Fibroblast of skin of back (primary cell): ENCODE results near the gene DCAF6.
A peak's percentile ranks its signal among the peaks of the same experiment; 100 is the strongest.
"Not testable (repeated sequence)": the region's sequence is repeated elsewhere in the genome, so short reads cannot be mapped to it uniquely, and the experiment has no call there.

Experiments
- DNase-seq: peaks from one replicate; pipeline ENCODE4 v3.0.0-alpha.2; 2013

Gene DCAF6

DNA sequence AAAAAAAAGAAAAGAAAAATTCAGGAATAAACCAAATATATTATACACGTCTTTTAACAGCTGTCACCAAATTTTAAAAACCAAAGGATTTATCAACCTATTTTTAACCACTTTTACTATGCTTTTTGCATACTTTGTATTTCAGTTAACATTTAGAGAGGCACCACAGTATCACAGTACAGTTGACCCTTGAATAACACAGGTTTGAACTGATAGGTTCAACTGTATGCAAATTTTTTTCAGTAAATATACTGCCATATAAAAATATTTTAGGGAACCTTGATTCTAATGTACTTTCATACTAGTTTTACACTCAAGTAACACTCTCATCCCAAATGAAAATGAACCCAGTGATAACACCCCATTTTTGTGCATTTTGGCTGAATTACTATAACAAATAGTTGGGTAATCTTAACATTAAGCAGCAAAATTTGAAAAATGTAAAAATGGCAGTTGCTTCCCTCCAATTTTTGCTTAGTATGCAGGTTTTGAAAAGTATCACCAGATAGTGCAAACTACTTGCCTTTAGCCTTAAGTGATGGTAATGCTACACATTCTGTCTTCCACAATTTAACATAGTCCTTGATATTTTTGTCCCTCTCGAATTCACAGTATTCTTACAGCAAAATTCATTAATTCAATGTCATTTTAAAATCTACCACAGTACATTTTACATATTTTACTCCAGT lies 11.8 kb upstream of the DCAF6 start:
- DNase-seq = no peak

DNA sequence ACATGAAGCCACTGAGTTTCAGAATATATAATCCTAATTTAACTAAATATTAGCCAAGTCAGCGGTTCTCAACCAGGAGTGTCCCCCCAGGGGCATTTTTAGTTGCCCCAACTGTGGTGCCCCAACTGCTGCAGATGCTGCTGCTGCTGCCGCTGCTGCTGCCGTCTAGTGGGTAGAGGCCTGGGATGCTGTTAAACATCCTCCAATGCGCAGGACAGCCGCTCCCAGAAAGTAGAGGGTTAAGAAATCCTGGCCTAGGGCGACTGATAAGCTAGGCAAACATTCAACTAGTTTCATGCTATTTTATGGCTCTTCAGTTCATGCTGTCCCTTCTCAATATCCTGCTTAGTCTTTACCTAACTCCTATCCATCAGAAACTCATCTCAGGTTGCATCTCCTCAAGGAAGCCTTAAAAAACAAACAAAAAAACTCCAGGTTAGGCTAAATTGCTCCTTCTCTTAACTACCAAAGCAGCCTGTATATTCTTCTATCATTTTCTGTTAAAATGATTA lies 9.9 kb upstream of the DCAF6 start:
- no peak for DNase-seq

DNA sequence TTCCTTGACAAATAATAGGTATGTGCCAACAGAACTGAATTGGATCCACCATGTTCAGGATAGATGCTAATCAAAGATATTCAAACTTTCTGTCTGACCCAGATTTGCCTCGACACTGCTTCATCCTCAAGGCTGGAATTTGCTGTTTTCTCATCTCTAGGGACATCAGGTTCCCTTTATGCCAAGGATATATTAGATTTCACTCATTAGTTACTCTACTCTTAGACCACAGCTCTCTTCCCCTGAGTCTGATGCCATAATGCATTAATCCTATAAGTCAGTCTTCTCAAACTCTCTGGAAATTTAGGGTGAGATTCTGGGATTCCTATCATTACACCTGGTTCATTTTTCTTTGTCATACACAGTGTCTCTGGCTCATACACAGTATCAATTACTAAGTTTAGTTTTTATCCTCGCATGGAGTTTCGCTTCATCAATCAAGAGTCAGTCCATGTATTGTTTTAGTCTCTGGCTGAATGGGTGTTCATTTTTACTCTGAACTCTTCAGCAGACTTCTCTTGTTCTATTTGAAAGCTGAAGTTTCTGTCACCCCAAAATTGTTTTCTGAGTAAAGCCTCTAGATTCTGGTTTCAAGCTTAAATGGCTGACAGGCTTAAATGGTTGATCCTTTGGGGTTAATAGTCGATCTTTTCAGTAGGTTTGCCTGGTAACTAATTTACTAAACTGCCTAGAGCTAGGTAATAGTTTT lies 9.3 kb upstream of the DCAF6 start:
- DNase-seq = no peak

DNA sequence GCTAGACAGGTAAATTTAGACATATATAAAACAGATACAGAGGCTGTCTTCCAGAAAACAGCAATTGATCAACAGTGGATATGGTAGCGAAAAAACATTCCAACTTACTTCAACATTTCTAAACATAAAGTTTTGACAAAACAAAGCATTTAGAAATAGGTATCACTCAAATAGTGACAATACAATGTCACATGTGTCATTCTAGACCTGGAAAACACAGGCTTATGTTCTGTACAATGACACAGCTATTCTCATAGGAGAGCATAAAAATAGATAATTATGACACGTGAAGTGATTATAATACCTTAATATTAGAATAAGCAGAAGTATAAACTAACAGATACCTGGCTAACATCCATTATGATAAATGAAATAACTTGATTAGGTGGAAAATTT lies 8.0 kb upstream of the DCAF6 start:
- no peak for DNase-seq

DNA sequence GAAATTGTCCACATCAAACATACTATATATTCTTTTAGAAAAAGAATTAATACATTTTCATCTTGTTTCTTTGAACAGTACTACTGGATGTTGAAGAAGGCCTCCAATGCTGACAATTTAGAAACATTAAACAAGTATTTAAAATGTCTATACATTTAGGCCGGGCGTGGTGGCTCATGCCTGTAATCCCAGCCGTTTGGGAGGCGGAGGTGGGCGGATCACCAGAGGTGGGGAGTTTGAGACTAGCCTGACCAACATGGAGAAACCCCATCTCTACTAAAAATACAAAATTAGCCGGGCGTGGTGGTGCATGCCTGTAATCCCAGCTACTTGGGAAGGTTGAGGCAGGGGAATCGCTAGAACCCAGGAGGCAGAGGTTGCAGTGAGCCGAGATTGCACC lies 7.6 kb upstream of the DCAF6 start:
- not testable (repeated sequence) for DNase-seq

DNA sequence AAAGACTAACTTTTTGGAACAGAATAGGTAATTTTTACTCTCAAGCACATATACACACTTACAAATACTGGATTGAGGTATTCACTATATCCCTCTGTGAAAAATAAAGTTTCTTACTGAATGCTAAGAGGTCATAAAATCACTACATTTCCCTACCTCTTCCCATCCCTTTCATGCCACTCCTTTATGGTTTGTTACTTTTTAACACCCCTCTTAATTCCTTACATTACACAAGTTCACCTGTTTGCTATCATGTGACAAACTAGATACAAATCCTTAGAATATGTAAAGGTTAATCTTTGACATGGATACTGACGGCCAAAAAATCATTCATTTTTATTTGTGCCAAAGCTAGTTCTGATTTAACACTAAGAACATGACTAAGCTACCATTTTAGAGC lies 6.8 kb upstream of the DCAF6 start:
- DNase-seq = no peak

- DNase-seq = no peak
Measured at GRCh38 chr1:167933788-167934187, 2.7 kb upstream of the DCAF6 start.

- DNase-seq = no peak
Measured at GRCh38 chr1:167934426-167935215, 1.9 kb upstream of the DCAF6 start.

DNA sequence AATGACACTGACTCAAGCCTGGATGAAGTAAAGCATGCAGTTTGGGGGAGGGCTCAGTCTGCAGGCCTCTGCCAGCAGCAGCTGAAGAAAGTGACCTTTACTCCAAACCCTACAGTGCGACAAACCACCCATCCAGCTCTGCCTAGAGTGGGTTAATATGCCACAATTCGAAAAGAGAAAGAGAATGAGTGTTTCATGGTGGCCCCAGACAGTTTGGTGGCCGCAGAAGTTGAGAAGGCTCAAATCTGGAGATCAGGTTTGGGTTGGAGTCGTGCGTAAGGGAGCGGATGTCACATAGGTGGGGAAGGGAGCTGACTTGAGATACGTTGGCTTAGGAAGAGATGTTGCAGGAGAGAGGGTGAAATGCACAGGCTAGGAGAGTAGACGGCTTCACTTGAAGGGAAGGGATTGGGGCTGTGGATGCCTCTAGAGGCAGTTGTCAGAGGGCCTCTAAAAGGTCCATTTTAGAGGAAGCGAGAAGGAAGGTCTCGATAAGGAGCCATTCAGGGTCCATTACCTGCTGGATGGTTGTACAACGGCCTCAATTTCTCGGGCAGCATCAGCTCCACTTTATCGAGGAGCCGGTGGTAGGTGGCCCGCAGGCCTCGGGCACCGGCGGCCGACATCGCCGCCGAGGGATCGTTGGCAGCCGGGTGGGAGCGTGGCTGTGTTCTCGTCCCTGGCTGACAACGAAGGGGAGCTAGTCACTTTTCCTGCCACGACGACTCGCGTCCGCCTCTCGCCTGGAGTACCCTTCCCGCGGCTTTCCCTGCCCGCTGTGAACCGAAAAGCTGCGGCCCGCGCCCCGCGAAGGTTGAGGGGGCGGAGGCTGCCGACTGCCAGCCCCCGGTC lies 1.0 kb upstream of the DCAF6 start:
- DNase-seq = peak; percentile 50

DNA sequence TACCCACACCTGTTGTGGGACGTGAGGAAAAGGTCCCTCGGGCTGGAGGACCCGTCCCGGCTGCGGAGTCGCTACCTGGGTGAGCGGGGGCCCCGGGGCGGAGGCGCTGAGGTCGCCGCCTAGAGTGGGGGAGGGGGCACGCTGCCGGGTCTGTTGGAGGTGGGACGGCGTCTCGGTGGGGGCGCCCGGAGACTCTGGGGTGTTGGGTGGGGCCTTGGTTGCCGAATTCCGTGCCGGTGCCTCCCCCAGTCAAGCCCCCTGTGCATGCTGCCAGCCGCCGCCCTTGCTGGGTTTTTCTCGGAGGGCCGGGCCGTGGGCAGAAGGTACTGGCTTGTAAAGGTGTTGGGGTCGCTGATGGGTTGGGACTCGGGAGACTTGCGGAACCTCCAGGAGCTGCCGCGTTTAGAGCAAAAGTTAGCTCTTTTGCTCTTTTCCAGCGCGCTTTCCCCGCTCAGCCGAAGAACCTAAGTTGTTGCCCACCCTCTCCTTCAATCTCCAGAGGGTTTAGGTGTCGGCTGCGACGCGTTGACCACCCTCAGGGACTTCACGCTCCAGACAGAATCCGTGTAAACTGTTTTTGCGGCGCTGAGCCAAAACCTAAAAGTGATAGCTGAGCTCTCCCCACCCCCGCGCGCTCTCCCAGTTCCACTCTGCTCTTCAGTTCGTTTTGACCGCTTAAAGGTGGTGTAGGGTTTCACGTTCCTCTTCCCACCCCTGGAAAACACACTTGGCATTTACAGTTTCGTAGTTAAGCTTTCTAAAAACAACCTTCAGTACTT lies 636 bp downstream of the DCAF6 start, which contains the start of gene MPC2:
Gene MPC2, minus strand, starts transcription at position 143 of the 779 bp plus-strand sequence. CDS start 1,231 bp downstream, outside the sequence.
- DNase-seq = peak; percentile 70

DNA sequence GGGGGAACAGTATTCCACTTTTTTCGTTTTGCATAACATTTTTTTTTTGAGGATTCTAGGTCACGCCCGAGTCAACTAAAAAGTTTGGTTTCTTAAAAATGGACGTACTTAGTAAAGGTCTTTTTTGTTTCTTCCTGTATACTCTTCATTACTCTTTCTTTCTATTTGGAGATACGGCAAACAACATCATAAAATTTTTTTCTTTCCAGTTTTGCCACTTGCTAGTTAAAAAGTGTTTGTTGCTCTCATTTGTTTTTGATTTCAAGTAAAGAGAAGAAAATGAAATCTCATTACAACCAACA lies 1.2 kb downstream of the DCAF6 start:
- DNase-seq = no peak

- DNase-seq = no peak
Measured at GRCh38 chr1:167938080-167938636, 1.7 kb downstream of the DCAF6 start.

DNA sequence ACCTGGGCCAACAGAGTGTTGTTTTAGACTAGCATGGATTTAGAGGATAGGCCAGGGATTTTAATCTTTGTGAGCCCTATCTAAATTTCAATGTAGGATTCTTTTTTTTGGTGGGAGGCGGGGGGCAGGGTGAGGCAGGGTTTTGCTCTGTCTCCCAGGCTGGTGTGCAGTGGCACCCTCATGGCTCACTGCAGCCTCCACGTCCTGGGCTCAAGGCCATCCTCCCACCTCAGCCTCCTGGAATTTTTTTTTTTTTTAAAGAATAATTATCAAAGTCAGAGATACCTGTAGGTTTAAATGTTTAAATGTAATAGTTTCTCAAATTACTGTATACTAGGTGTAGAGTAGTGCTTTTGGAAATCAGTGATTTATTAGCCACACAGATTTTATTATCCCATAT lies 3.8 kb downstream of the DCAF6 start:
- DNase-seq = no peak

DNA sequence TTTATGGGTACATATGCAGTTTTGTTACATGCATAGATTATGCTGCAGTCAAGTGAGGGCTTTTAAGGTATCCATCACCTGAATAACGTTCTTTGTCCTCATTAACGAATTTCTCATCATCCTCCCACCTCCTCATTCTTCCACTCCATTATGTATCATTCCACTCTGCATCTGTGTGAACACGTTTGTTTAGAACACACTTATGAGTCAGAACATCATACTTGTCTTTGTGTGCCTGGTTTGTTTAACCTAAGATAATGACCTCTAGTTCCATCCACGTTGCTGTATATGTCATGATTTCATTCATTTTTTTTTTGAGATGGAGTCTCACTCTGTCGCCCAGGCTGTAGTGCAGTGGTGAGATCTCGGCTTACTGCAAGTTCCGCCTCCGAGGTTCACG lies 7.1 kb downstream of the DCAF6 start:
- no peak for DNase-seq

DNA sequence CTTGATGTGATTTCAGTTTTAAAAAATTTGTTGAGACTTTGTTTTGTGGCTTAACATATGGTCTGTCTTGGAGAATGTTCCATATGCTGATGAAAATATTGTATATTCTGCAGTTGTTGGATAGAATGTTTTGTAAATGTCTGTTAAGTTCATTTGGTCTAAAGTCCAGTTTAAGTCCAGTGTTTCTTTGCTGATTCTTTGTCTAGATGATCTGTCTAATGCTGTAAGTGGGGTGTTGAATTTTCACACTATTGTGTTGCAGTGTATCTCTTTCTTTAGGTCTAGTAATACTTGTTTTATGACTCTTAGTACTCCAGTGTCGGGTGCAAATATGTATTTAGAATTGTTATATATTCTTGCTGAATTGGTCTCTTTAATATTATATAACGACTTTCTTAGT lies 11.2 kb downstream of the DCAF6 start:
- no peak for DNase-seq

DNA sequence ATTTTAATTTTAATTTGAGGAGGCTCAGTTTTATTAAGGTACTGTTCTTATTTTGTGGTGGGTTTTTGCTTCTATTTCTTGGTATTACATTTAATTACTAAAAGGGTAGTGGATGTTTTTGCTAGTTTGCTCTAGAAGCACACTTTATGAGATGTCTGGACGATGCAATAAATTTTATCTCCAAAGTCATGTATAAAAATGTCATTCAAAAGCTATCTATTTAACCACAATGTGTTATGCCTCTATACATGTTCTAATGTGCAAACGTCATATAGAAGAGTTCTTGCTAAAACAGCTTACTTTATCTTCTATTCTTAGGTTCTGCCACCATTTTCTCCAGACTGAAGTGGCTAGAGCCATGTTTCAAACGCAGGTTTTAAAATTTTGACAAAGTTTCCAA lies 13.3 kb downstream of the DCAF6 start:
- DNase-seq = no peak

DNA sequence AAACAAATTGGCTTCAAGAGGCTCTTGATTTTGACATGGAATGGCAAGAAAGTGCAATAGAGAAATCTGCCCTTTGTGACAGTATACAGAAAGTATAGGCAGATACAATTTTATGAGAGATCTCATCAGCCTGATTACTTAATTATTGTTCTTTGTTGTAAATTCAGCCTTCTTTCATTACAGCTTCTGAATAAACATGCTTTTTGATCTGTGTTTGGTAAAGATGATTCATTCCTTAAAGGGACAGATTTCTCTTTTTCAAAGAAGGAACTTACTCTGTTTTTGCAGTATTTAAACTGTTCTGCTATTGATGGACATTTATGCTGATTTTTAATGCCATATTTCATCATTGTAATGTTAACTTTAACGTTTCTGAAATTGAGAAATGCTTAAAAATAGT lies 14.1 kb downstream of the DCAF6 start:
- no peak for DNase-seq

- DNase-seq = no peak
Measured at GRCh38 chr1:167955915-167956314, 19.4 kb downstream of the DCAF6 start.

DNA sequence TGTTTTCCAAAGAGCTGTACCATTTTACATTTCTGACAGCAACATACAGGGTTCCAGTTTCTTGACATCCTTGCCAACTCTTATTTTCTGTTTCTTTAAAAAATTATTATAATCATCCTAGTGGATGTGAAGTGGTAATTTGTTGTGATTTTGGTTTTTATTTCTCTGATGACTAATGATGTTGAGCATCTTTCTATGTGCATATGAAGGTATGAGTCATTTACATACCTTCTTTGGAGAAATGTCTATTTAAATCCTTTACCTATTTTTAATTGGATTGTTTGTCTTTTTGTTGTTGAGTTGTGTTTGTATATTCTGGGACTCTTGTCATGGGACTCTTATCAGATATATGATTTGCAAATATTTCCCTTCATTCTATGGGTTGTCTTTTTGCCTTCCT lies 21.2 kb downstream of the DCAF6 start:
- DNase-seq = no peak

- no peak for DNase-seq
Measured at GRCh38 chr1:167964646-167965045, 28.2 kb downstream of the DCAF6 start.

DNA sequence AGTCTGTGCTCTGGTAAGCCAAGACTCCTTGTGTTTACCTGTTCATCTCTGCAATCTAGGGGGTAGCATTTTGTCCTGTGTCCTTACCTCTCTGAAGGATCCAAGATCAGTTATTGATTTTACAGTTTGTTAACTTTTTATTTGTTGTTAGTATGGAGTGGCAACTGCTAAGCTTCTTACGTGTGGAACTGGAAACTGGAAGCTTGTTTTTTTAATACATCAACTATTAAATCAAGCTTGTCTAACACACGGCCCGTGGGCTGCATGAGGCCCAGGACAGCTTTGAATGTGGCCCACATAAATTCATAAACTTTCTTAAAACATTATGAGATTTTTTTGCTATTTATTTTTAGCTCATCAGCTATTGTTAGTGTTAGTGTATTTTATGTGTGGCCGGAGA lies 29.6 kb downstream of the DCAF6 start:
- DNase-seq = no peak
